HEK293 (cell line): Measurements from ENCODE around the gene PRDX2.
A peak's percentile ranks its signal among the peaks of the same experiment; 100 is the strongest.

ENCODE experiments used
- ELK4 ChIP-seq: IDR thresholded peaks from 2 replicates; pipeline ENCODE4 v1.6.1; 2011; ENCODE audit warnings: mild to moderate bottlenecking, low read depth, low read length, borderline replicate concordance
- GLIS2 ChIP-seq: fragments of 450-650 bp; formaldehyde crosslinking; IDR thresholded peaks from 2 replicates; pipeline ENCODE4 v1.5.1; 2016; ENCODE audit warnings: missing biosample characterization, missing genetic modification characterization
- KLF10 ChIP-seq: fragments of 450-650 bp; IDR thresholded peaks from 2 replicates; pipeline ENCODE4 v1.5.1; 2018; ENCODE audit warnings: missing biosample characterization, mild to moderate bottlenecking, missing genetic modification characterization
- KLF17 ChIP-seq: fragments of 450-650 bp; formaldehyde crosslinking; IDR thresholded peaks from 2 replicates; pipeline ENCODE4 v1.5.1; 2016; ENCODE audit warnings: missing biosample characterization, missing genetic modification characterization
- MEIS1 ChIP-seq: sonication (generic); formaldehyde crosslinking; IDR thresholded peaks from 2 replicates; pipeline ENCODE4 v1.8.1; 2022; ENCODE audit warnings: missing genetic modification reagents, mild to moderate bottlenecking, borderline replicate concordance
- MZF1 ChIP-seq: fragments of 450-650 bp; formaldehyde crosslinking; IDR thresholded peaks from 2 replicates; pipeline ENCODE4 v1.5.1; 2017; ENCODE audit warnings: missing biosample characterization, missing genetic modification characterization, borderline replicate concordance
- PRDM1 ChIP-seq: fragments of 450-650 bp; formaldehyde crosslinking; IDR thresholded peaks from 2 replicates; pipeline ENCODE4; 2016; ENCODE audit warnings: missing biosample characterization, missing genetic modification characterization
- SCRT2 ChIP-seq: fragments of 450-650 bp; formaldehyde crosslinking; IDR thresholded peaks from 2 replicates; pipeline ENCODE4 v1.5.1; 2016; ENCODE audit warnings: missing biosample characterization, missing genetic modification characterization
- SP3 ChIP-seq: fragments of 450-650 bp; formaldehyde crosslinking; IDR thresholded peaks from 2 replicates; pipeline ENCODE4 v1.5.1; 2016; ENCODE audit warnings: missing biosample characterization, missing genetic modification characterization
- SP7 ChIP-seq: fragments of 450-650 bp; formaldehyde crosslinking; IDR thresholded peaks from 2 replicates; pipeline ENCODE4 v1.5.1; 2016; ENCODE audit warnings: missing biosample characterization, missing genetic modification characterization
- ZBTB6 ChIP-seq: fragments of 450-650 bp; formaldehyde crosslinking; IDR thresholded peaks from 2 replicates; pipeline ENCODE4 v1.5.1; 2017; ENCODE audit warnings: missing biosample characterization, missing genetic modification characterization
- ZBTB7A ChIP-seq: fragments of 450-650 bp; formaldehyde crosslinking; IDR thresholded peaks from 2 replicates; pipeline ENCODE4 v1.5.1; 2016; ENCODE audit warnings: low read depth, missing biosample characterization, missing genetic modification characterization
- ZFP41 ChIP-seq: fragments of 450-650 bp; formaldehyde crosslinking; IDR thresholded peaks from 2 replicates; pipeline ENCODE4 v1.5.1; 2016; ENCODE audit warnings: missing biosample characterization, missing genetic modification characterization, borderline replicate concordance
- ZNF23 ChIP-seq: fragments of 450-650 bp; formaldehyde crosslinking; IDR thresholded peaks from 2 replicates; pipeline ENCODE4 v1.5.1; 2016; ENCODE audit warnings: missing biosample characterization, missing genetic modification characterization, borderline replicate concordance
- ZNF24 ChIP-seq: fragments of 450-650 bp; formaldehyde crosslinking; IDR thresholded peaks from 2 replicates; pipeline ENCODE4 v1.5.1; 2016; ENCODE audit warnings: missing biosample characterization, missing genetic modification characterization
- ZNF266 ChIP-seq: fragments of 450-650 bp; formaldehyde crosslinking; IDR thresholded peaks from 2 replicates; pipeline ENCODE4 v1.5.1; 2016; ENCODE audit warnings: missing biosample characterization, missing genetic modification characterization, low read depth
- ZNF280D ChIP-seq: fragments of 450-650 bp; formaldehyde crosslinking; IDR thresholded peaks from 2 replicates; pipeline ENCODE4 v1.5.1; 2016; ENCODE audit warnings: missing biosample characterization, missing genetic modification characterization
- ZNF426 ChIP-seq: fragments of 450-650 bp; formaldehyde crosslinking; IDR thresholded peaks from 2 replicates; pipeline ENCODE4 v1.5.1; 2017; ENCODE audit warnings: missing biosample characterization, missing genetic modification characterization, mild to moderate bottlenecking, inconsistent platforms, moderate library complexity
- ZNF514 ChIP-seq: fragments of 450-650 bp; formaldehyde crosslinking; IDR thresholded peaks from 2 replicates; pipeline ENCODE4 v1.5.1; 2016; ENCODE audit warnings: missing biosample characterization, missing genetic modification characterization
- ZNF544 ChIP-seq: fragments of 450-650 bp; formaldehyde crosslinking; IDR thresholded peaks from 2 replicates; pipeline ENCODE4 v1.5.0; 2017; ENCODE audit warnings: missing biosample characterization, missing genetic modification characterization
- ZNF596 ChIP-seq: fragments of 450-650 bp; IDR thresholded peaks from 2 replicates; pipeline ENCODE4 v1.5.0; 2018; ENCODE audit warnings: missing biosample characterization, mild to moderate bottlenecking, missing genetic modification characterization, moderate library complexity
- ZNF658 ChIP-seq: fragments of 450-650 bp; formaldehyde crosslinking; IDR thresholded peaks from 2 replicates; pipeline ENCODE4; 2016; ENCODE audit warnings: missing biosample characterization, missing genetic modification characterization
- ZNF747 ChIP-seq: fragments of 450-650 bp; formaldehyde crosslinking; IDR thresholded peaks from 2 replicates; pipeline ENCODE4 v1.5.1; 2016; ENCODE audit warnings: missing biosample characterization, missing genetic modification characterization
- TF ChIP-seq, protein P1 (sequence below): fragments of 450-650 bp; formaldehyde crosslinking; IDR thresholded peaks from 2 replicates; pipeline ENCODE4 v1.5.1; 2016; ENCODE audit warnings: missing biosample characterization, missing genetic modification characterization
- TF ChIP-seq, protein P2 (sequence below): fragments of 450-650 bp; formaldehyde crosslinking; IDR thresholded peaks from 2 replicates; pipeline ENCODE4 v1.5.1; 2016; ENCODE audit warnings: missing biosample characterization, missing genetic modification characterization
- TF ChIP-seq, protein P3 (sequence below): fragments of 450-650 bp; formaldehyde crosslinking; IDR thresholded peaks from 2 replicates; pipeline ENCODE4 v1.5.1; 2016; ENCODE audit warnings: missing biosample characterization, missing genetic modification characterization

PRDX2 gene

DNA sequence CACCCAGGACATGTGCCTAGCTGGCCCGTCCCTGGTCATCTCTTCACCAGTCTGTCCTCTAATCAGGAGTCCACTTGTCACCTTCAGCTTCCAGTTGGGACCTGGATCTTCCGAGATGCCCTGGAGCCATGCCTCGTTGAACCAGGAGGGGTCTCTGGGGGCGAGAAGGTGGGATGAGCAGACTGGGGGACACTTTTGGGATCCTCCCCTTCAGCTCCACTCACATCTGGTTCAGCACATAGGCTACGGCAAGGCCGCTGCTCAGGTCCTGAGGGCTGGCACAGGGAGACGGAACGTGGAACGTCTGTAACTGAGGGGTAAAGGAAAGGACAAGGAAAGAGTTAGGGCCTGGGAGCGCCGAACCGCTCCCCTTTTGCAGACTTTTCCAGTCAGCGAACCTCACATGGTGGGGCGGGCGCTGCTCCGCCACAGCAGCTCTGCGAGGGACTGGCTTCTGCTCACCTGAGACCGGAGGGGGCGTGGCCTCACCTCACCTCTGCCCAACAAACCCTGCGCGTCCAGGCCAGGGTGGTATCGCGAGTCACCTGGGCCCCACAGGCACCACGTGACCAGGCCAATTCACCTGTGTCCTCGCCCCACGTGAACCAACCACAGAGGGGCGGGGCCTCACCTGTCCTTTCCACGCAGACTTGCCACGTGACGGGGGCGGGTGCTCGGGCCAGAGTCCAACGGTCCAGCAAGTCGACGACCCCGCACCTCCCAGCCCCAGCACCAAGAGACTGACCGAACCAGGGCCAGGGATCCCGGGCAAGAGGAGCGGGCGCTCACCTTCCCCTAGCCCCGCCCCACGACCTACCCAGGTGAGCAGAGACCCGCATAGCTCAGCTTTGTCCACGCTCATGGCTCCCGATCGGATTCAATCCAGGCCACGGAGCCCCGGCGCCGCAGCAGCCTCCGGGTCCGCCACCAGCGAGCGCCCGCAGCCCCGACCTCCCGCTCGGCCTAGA is 26.7 kb downstream of the PRDX2 start, which contains the start of gene HOOK2 (continued):
- TF ChIP-seq ZNF23 (tag by site-specific recombination) (no peak), ZBTB6 (tag by site-specific recombination) (no peak), ZNF514 (tag by site-specific recombination) (no peak), ZBTB7A (tag by site-specific recombination) (no peak), SP7 (tag by site-specific recombination) (no peak), ZNF658 (tag by site-specific recombination) (no peak), ZNF280D (tag by site-specific recombination) (no peak), MEIS1 (CRISPR knock-in tag) (no peak), KLF10 (tag by site-specific recombination) (0 out of 2 replicates have a peak, but pooled peaks have one; percentile 12), ELK4 (no peak), MZF1 (tag by site-specific recombination) (no peak), GLIS2 (tag by site-specific recombination) (no peak), ZNF426 (no peak), ZNF596 (tag by site-specific recombination) (no peak), PRDM1 (tag by site-specific recombination) (no peak), ZFP41 (tag by site-specific recombination) (no peak), ZNF544 (tag by site-specific recombination) (no peak), ZNF24 (no peak), ZNF747 (tag by site-specific recombination) (no peak), ZNF266 (tag by site-specific recombination) (no peak), SCRT2 (tag by site-specific recombination) (peak; percentile 53), KLF17 (tag by site-specific recombination) (no peak), SP3 (peak; percentile 1)
- TF ChIP-seq, protein P1, sequence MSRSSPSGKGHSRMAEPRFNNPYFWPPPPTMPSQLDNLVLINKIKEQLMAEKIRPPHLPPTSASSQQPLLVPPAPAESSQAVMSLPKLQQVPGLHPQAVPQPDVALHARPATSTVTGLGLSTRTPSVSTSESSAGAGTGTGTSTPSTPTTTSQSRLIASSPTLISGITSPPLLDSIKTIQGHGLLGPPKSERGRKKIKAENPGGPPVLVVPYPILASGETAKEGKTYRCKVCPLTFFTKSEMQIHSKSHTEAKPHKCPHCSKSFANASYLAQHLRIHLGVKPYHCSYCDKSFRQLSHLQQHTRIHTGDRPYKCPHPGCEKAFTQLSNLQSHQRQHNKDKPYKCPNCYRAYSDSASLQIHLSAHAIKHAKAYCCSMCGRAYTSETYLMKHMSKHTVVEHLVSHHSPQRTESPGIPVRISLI: no peak
- TF ChIP-seq, protein P2, sequence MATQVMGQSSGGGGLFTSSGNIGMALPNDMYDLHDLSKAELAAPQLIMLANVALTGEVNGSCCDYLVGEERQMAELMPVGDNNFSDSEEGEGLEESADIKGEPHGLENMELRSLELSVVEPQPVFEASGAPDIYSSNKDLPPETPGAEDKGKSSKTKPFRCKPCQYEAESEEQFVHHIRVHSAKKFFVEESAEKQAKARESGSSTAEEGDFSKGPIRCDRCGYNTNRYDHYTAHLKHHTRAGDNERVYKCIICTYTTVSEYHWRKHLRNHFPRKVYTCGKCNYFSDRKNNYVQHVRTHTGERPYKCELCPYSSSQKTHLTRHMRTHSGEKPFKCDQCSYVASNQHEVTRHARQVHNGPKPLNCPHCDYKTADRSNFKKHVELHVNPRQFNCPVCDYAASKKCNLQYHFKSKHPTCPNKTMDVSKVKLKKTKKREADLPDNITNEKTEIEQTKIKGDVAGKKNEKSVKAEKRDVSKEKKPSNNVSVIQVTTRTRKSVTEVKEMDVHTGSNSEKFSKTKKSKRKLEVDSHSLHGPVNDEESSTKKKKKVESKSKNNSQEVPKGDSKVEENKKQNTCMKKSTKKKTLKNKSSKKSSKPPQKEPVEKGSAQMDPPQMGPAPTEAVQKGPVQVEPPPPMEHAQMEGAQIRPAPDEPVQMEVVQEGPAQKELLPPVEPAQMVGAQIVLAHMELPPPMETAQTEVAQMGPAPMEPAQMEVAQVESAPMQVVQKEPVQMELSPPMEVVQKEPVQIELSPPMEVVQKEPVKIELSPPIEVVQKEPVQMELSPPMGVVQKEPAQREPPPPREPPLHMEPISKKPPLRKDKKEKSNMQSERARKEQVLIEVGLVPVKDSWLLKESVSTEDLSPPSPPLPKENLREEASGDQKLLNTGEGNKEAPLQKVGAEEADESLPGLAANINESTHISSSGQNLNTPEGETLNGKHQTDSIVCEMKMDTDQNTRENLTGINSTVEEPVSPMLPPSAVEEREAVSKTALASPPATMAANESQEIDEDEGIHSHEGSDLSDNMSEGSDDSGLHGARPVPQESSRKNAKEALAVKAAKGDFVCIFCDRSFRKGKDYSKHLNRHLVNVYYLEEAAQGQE (tag by site-specific recombination): no peak
- TF ChIP-seq, protein P3, sequence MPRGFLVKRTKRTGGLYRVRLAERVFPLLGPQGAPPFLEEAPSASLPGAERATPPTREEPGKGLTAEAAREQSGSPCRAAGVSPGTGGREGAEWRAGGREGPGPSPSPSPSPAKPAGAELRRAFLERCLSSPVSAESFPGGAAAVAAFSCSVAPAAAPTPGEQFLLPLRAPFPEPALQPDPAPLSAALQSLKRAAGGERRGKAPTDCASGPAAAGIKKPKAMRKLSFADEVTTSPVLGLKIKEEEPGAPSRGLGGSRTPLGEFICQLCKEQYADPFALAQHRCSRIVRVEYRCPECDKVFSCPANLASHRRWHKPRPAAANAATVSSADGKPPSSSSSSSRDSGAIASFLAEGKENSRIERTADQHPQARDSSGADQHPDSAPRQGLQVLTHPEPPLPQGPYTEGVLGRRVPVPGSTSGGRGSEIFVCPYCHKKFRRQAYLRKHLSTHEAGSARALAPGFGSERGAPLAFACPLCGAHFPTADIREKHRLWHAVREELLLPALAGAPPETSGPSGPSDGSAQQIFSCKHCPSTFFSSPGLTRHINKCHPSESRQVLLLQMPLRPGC (tag by site-specific recombination): no peak
